Measurements from ENCODE around the gene ROR1. TPM values are rescaled to one million over a fixed set of nuclear protein-coding genes. Genes with fewer than 3 reads are reported as not detected.

The ROR1 gene
- total and polyA plus RNA-seq, 2 donors (not counting 3 experiments of a cell fraction or from before 2014, with no cell fraction given): 2.6 to 3.5 TPM

DNA sequence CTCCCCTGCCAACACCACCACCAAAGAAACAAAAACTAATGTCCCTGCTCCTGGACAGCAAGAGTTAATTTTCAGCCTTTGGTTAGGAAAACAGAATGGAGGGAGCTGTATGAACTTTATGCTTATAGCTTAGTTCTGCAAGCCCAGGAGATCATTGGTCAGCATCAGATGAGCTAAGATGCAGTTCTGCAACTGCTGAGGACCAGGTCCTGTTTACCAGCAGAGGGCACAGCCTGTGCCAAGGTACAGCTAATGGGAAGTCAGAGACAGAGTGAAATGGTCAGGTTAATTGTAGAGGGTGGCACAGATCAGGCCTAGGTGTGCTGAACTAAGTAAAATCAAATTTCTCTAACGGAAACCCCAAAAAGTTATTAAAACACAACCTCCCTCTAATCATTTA lies 161.3 kb downstream of the ROR1 start:
- intact Hi-C loops (cut with micrococcal nuclease): loop anchor here (5.0 kb wide), 1 partner anchor 202 kb away; no protein-coding TSS in a partner anchor
- FAIRE-seq: no peak
- Histone ChIP-seq H3K27me3 (ENCODE audit: control insufficient read depth in 2 of 2, insufficient read depth in 2 of 2, low read length in 2 of 2) (no peaks in the 10 kb centered on the region), H3K79me2 (ENCODE audit: control insufficient read depth, insufficient read depth, low read length) (no peaks in the 10 kb centered on the region), H3K27ac (ENCODE audit: insufficient read depth, low read depth, low read length) (no peak overlapping the region), H3K9me1 (replicated peaks; ENCODE audit: control insufficient read depth, extremely low read depth, insufficient read depth, low read length) (no peaks in the 10 kb centered on the region), H3K4me1 (ENCODE audit: control insufficient read depth, extremely low read depth, insufficient read depth, low read length) (no peaks in the 10 kb centered on the region), H4K20me1 (replicated peaks; ENCODE audit: control insufficient read depth, extremely low read depth, insufficient read depth, low read length) (no peaks in the 10 kb centered on the region), H3K4me3 (replicated peaks in 1 of 3; ENCODE audit: insufficient read depth in 1 of 3, low read depth in 1 of 3, low read length in 3 of 3) (no peak overlapping the region), H3K9me3 (replicated peaks; ENCODE audit: control insufficient read depth, insufficient read depth, low read length) (no peaks in the 10 kb centered on the region), H3K4me2 (ENCODE audit: insufficient read depth, low read length) (no peak overlapping the region), H3K9ac (replicated peaks; ENCODE audit: extremely low read depth, insufficient read depth, low read length) (no peak overlapping the region), H3K36me3 (ENCODE audit: control insufficient read depth in 2 of 2, extremely low read depth in 1 of 2, insufficient read depth in 2 of 2, low read length in 2 of 2) (no peaks in the 10 kb centered on the region), H2AFZ (ENCODE audit: low read depth, low read length) (no peak overlapping the region)
- no peak for TF ChIP-seq POLR2A (IDR thresholded peaks at IDR 0.05; ENCODE audit: low read depth, low read length)
- TF ChIP-seq POLR2AphosphoS5 (IDR thresholded peaks at IDR 0.05; ENCODE audit: insufficient read depth, low read depth, low read length): no peak
- TF ChIP-seq JUN (IDR thresholded peaks at IDR 0.05; ENCODE audit: borderline replicate concordance, insufficient read depth, insufficient read length, low read depth): no peak
- TF ChIP-seq MYC (IDR thresholded peaks at IDR 0.05; ENCODE audit: low read depth, low read length): no peak
- TF ChIP-seq EZH2 (IDR thresholded peaks at IDR 0.05; ENCODE audit: borderline replicate concordance, low read depth, low read length, severe bottlenecking): no peak
- no TSS peak for BruUV-seq (replicated peaks)
- POLR2A ChIA-PET: no interaction called here
- dilution Hi-C loops (cut with MboI; ENCODE audit: extremely low pct_ligation_motif_present, low sequenced_read_pairs): no loop called here
- CTCF ChIA-PET: interaction anchor here (0.8 to 3.7 kb wide), 6 partner anchors 13 to 243 kb away, joined by 3 to 37 read pairs (median 4); partner anchors contain the start of gene ROR1
- DNase-seq (ENCODE audit: low read depth, low spot score): no peak

DNA sequence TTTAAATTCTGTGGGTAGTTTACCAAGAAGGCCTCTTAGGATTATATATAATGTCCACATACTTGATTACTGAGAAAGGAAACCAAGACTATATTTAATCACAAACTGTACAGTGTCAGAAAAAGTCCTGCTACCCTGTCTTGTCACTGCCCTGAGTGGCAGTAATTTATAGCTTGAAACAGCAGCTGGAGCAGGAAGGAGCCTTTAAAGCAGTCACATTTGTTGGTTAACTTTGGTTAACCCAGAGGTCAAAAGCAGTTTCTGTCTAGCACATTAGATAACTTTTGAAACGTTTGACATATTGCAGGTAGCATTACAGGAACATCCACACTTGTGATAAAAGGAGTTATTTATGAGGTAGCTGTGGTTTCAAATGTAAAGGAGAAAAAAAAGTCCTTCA lies 161.7 kb downstream of the ROR1 start:
- BruUV-seq (replicated peaks): no TSS peak
- POLR2A ChIA-PET: no interaction called here

More for the DNA sequence above, 161.7 kb downstream of the ROR1 start:
- CTCF ChIA-PET: interaction anchor here (0.8 to 3.7 kb wide), 5 partner anchors 13 to 244 kb away, joined by 3 to 37 read pairs (median 4); partner anchors contain the start of gene ROR1
- FAIRE-seq: no peak
- no peak for DNase-seq (ENCODE audit: low read depth, low spot score)
- Histone ChIP-seq H3K4me3 (replicated peaks in 1 of 3; ENCODE audit: insufficient read depth in 1 of 3, low read depth in 1 of 3, low read length in 3 of 3) (no peak overlapping the region), H3K27me3 (ENCODE audit: control insufficient read depth in 2 of 2, insufficient read depth in 2 of 2, low read length in 2 of 2) (no peaks in the 10 kb centered on the region), H3K36me3 (ENCODE audit: control insufficient read depth in 2 of 2, extremely low read depth in 1 of 2, insufficient read depth in 2 of 2, low read length in 2 of 2) (no peaks in the 10 kb centered on the region), H3K4me2 (ENCODE audit: insufficient read depth, low read length) (no peak overlapping the region), H3K27ac (ENCODE audit: insufficient read depth, low read depth, low read length) (no peak overlapping the region), H4K20me1 (replicated peaks; ENCODE audit: control insufficient read depth, extremely low read depth, insufficient read depth, low read length) (no peaks in the 10 kb centered on the region), H3K9me3 (replicated peaks; ENCODE audit: control insufficient read depth, insufficient read depth, low read length) (no peaks in the 10 kb centered on the region), H3K9me1 (replicated peaks; ENCODE audit: control insufficient read depth, extremely low read depth, insufficient read depth, low read length) (no peaks in the 10 kb centered on the region), H3K4me1 (ENCODE audit: control insufficient read depth, extremely low read depth, insufficient read depth, low read length) (no peaks in the 10 kb centered on the region), H2AFZ (ENCODE audit: low read depth, low read length) (no peak overlapping the region), H3K9ac (replicated peaks; ENCODE audit: extremely low read depth, insufficient read depth, low read length) (no peak overlapping the region), H3K79me2 (ENCODE audit: control insufficient read depth, insufficient read depth, low read length) (no peaks in the 10 kb centered on the region)
- intact Hi-C loops (cut with micrococcal nuclease) (loop anchor here (5.0 kb wide), 1 partner anchor 202 kb away; no protein-coding TSS in a partner anchor), dilution Hi-C loops (cut with MboI; ENCODE audit: extremely low pct_ligation_motif_present, low sequenced_read_pairs) (no loop called here)
- TF ChIP-seq POLR2AphosphoS5 (IDR thresholded peaks at IDR 0.05; ENCODE audit: insufficient read depth, low read depth, low read length): no peak
- TF ChIP-seq GATA2 (IDR thresholded peaks at IDR 0.05; ENCODE audit: insufficient read depth, insufficient read length, low read depth, low read length): no peak
- TF ChIP-seq POLR2A (IDR thresholded peaks at IDR 0.05; ENCODE audit: low read depth, low read length): no peak
- no peak for TF ChIP-seq FOS (IDR thresholded peaks at IDR 0.05; ENCODE audit: borderline replicate concordance, insufficient read depth, low read length)
- TF ChIP-seq MYC (IDR thresholded peaks at IDR 0.05; ENCODE audit: low read depth, low read length): no peak
- no peak for TF ChIP-seq JUN (IDR thresholded peaks at IDR 0.05; ENCODE audit: borderline replicate concordance, insufficient read depth, insufficient read length, low read depth)
- TF ChIP-seq, protein P1, sequence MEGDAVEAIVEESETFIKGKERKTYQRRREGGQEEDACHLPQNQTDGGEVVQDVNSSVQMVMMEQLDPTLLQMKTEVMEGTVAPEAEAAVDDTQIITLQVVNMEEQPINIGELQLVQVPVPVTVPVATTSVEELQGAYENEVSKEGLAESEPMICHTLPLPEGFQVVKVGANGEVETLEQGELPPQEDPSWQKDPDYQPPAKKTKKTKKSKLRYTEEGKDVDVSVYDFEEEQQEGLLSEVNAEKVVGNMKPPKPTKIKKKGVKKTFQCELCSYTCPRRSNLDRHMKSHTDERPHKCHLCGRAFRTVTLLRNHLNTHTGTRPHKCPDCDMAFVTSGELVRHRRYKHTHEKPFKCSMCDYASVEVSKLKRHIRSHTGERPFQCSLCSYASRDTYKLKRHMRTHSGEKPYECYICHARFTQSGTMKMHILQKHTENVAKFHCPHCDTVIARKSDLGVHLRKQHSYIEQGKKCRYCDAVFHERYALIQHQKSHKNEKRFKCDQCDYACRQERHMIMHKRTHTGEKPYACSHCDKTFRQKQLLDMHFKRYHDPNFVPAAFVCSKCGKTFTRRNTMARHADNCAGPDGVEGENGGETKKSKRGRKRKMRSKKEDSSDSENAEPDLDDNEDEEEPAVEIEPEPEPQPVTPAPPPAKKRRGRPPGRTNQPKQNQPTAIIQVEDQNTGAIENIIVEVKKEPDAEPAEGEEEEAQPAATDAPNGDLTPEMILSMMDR (IDR thresholded peaks at IDR 0.05; ENCODE audit: extremely low read depth in 1 of 2, insufficient read depth in 1 of 2, low read depth in 1 of 2, low read length in 2 of 2): no peak
- TF ChIP-seq EZH2 (IDR thresholded peaks at IDR 0.05; ENCODE audit: borderline replicate concordance, low read depth, low read length, severe bottlenecking): no peak
- TF ChIP-seq, protein P2, sequence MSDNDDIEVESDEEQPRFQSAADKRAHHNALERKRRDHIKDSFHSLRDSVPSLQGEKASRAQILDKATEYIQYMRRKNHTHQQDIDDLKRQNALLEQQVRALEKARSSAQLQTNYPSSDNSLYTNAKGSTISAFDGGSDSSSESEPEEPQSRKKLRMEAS (IDR thresholded peaks at IDR 0.05; ENCODE audit: insufficient read depth, insufficient read length): no peak

All from endothelial cell of umbilical vein (primary cell).